Caco-2 (cell line): ENCODE results near the gene WNT10A. TPM values are rescaled to one million over a fixed set of nuclear protein-coding genes. Genes with fewer than 3 reads are reported as not detected.

Experiments
- BruUV-seq: library from RNA; stranded (reverse); fragments of 400-500 nt; replicated peaks from 2 replicates; lab custom pipeline; 2021; lab: Mats Ljungman, UMichigan
- CTCF ChIA-PET: fragments of 300-600 bp; sonication (Branson Sonifier 250); formaldehyde crosslinking; loops from one replicate; lab custom pipeline; 2022; ENCODE audit warnings: antibody characterized with exemption; lab: Charles Lee
- POLR2A ChIA-PET: fragments of 300-600 bp; sonication (Branson Sonifier 250); formaldehyde crosslinking; loops from one replicate; lab custom pipeline; 2022; ENCODE audit warnings: antibody characterized with exemption; lab: Charles Lee
- DNase-seq, 2 experiments: peaks; one replicate each; pipeline versions ENCODE4 v3.0.0 to v3.0.0-alpha.2; 2020 to 2022
- H3K27me3 ChIP-seq: replicated peaks from 2 replicates; pipeline ENCODE4 v1.6.0; 2011; ENCODE audit warnings: low read length; ENCODE audit not compliant: control insufficient read depth, insufficient read depth
- H3K36me3 ChIP-seq: 2 replicates; pipeline ENCODE4 v1.5.1; 2011; ENCODE audit warnings: low read length; ENCODE audit not compliant: control insufficient read depth, insufficient read depth
- H3K4me1 ChIP-seq: fragments of 250-450 bp; sonication (Bioruptor Pico); 2 replicates; pipeline ENCODE4 v1.5.1; 2020; ENCODE audit warnings: mild to moderate bottlenecking
- H3K4me3 ChIP-seq: 2 replicates; pipeline ENCODE4 v1.5.1; 2011; ENCODE audit warnings: low read depth, mild to moderate bottlenecking, control low read depth, low read length
- H3K9me3 ChIP-seq: fragments of 250-450 bp; sonication (Bioruptor Pico); 2 replicates; pipeline ENCODE4 v1.5.1; 2020; ENCODE audit warnings: mild to moderate bottlenecking, moderate library complexity
- H3K27ac Mint-ChIP-seq: one replicate; pipeline ENCODE4 v1.8.0; 2022; ENCODE audit warnings: mixed read lengths; ENCODE audit not compliant: unreplicated experiment
- H3K27me3 Mint-ChIP-seq: one replicate; pipeline ENCODE4 v1.8.0; 2022; ENCODE audit warnings: mixed read lengths; ENCODE audit not compliant: insufficient read depth, unreplicated experiment
- H3K36me3 Mint-ChIP-seq: one replicate; pipeline ENCODE4 v1.8.0; 2022; ENCODE audit warnings: mild to moderate bottlenecking, mixed read lengths; ENCODE audit not compliant: insufficient read depth, unreplicated experiment
- H3K4me1 Mint-ChIP-seq: one replicate; pipeline ENCODE4 v1.8.0; 2022; ENCODE audit warnings: low read depth, mixed read lengths; ENCODE audit not compliant: unreplicated experiment
- H3K4me3 Mint-ChIP-seq: one replicate; pipeline ENCODE4 v1.8.0; 2022; ENCODE audit warnings: mild to moderate bottlenecking, moderate library complexity, mixed read lengths; ENCODE audit not compliant: unreplicated experiment
- H3K9me3 Mint-ChIP-seq: one replicate; pipeline ENCODE4 v1.8.0; 2022; ENCODE audit warnings: mixed read lengths; ENCODE audit not compliant: unreplicated experiment
- intact Hi-C: fragments of 100-400 bp; cut with micrococcal nuclease; formaldehyde crosslinking; loops from one replicate; pipeline ENCODE4 v1.10.0; 2022; ENCODE audit not compliant: unreplicated experiment
- total RNA-seq: library from RNA; stranded (reverse); gene quantifications from 2 replicates; pipeline ENCODE4 v1.2.3, GENCODE V29; 2022
- TF ChIP-seq, protein P1 (sequence below), 2 experiments: fragments of 200-600 bp in 1 of 2; IDR thresholded peaks; 1 replicate in 1 of 2; 2 replicates in 1 of 2; pipeline versions ENCODE4 v1.5.1 to v1.8.0; 2011 to 2022; ENCODE audit warnings: antibody characterized with exemption in 1 of 2, control low read depth in 1 of 2, inconsistent platforms in 1 of 2, low read depth in 1 of 2, low read length in 1 of 2, mild to moderate bottlenecking in 1 of 2, moderate library complexity in 1 of 2; ENCODE audit not compliant: insufficient read depth in 1 of 2, severe bottlenecking in 1 of 2, unreplicated experiment in 1 of 2

Gene WNT10A
- total RNA-seq, 1 experiment from 2014 or later: 1.2 TPM

DNA sequence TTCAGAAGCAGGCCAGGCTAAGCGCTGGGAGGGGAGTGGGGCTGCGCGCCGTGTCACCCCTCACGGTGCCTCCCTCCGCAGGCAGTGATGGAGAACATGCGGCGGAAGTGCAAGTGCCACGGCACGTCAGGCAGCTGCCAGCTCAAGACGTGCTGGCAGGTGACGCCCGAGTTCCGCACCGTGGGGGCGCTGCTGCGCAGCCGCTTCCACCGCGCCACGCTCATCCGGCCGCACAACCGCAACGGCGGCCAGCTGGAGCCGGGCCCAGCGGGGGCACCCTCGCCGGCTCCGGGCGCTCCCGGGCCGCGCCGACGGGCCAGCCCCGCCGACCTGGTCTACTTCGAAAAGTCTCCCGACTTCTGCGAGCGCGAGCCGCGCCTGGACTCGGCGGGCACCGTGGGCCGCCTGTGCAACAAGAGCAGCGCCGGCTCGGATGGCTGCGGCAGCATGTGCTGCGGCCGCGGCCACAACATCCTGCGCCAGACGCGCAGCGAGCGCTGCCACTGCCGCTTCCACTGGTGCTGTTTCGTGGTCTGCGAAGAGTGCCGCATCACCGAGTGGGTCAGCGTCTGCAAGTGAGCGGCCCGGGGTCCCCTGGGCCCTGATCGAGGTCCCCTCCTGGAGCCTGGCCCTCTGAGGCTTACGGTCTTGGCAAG is 12.2 kb downstream of the WNT10A start:
- peak overlapping the region; percentile 66 for H3K4me3 Mint-ChIP-seq

DNA sequence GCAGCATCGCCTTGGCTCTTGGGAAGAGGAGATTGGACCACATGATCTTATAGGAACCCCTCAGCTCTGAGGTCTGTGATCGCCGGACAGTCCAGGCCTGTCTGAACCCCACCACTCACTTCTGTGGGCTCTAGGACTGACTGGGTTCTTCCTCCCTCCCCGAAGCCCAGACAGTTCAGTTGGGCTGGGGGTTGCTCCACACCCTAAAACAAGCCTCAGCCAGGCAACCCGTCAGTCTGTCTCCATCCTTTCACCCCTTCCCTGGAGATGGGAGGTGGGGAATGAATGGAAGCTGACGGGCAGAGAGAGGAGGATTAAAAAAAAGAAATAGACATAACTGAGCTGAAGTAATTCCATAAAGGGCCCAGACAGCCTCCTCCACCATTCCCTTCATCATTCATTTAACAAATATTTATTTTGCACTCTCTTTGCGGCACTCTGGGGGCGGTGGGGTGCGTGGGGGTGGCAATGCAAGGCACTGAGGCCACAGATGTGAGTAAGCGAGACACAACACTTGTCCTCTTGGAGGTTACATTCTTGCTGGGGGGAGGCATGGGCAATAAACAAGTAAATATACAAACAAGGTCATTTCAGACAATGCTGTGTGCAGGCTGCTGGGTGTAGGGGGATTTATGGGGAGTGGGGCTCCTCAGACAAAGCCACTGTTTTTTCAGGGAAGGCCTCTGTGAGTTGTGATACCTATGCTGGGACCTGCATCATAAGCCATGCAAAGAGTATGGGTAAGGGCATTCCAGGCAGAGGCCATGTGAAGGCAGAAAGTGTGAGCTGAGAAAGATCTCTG is 12.9 kb downstream of the WNT10A start:
- H3K4me1 ChIP-seq: peaks cover 48% of the 10 kb centered on the region
- TF ChIP-seq, protein P1, sequence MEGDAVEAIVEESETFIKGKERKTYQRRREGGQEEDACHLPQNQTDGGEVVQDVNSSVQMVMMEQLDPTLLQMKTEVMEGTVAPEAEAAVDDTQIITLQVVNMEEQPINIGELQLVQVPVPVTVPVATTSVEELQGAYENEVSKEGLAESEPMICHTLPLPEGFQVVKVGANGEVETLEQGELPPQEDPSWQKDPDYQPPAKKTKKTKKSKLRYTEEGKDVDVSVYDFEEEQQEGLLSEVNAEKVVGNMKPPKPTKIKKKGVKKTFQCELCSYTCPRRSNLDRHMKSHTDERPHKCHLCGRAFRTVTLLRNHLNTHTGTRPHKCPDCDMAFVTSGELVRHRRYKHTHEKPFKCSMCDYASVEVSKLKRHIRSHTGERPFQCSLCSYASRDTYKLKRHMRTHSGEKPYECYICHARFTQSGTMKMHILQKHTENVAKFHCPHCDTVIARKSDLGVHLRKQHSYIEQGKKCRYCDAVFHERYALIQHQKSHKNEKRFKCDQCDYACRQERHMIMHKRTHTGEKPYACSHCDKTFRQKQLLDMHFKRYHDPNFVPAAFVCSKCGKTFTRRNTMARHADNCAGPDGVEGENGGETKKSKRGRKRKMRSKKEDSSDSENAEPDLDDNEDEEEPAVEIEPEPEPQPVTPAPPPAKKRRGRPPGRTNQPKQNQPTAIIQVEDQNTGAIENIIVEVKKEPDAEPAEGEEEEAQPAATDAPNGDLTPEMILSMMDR (IDR thresholded peaks at IDR 0.05; ENCODE audit: insufficient read depth in 1 of 2, low read depth in 1 of 2, low read length in 1 of 2, severe bottlenecking in 1 of 2, unreplicated experiment in 1 of 2): no peak
- CTCF ChIA-PET: interaction anchor here (0.6 to 2.5 kb wide), 10 partner anchors 13 to 235 kb away, joined by 3 to 19 read pairs (median 4); partner anchors contain the start of genes BCS1L, WNT10A and ZNF142
- H3K27me3 Mint-ChIP-seq: no peaks in the 10 kb centered on the region
- no peaks in the 10 kb centered on the region for H3K36me3 ChIP-seq
- H3K27ac Mint-ChIP-seq: peak overlapping the region; percentile 39
- intact Hi-C loops: no loop called here
- no TSS peak for BruUV-seq
- peaks cover 13% of the 10 kb centered on the region for H3K36me3 Mint-ChIP-seq
- H3K4me1 Mint-ChIP-seq: peaks cover 42% of the 10 kb centered on the region
- peak overlapping the region; percentile 38 for H3K4me3 ChIP-seq
- DNase-seq: no peak
- POLR2A ChIA-PET: interaction anchor here (1.0 kb wide), 1 partner anchor 111 kb away, joined by 4 read pairs; no protein-coding TSS in a partner anchor
- no peaks in the 10 kb centered on the region for H3K27me3 ChIP-seq
- peak overlapping the region; percentile 66 for H3K4me3 Mint-ChIP-seq
- H3K9me3 Mint-ChIP-seq: no peaks in the 10 kb centered on the region
- H3K9me3 ChIP-seq: no peaks in the 10 kb centered on the region

More for the DNA sequence above, 12.2 kb downstream of the WNT10A start:
- intact Hi-C loops: no loop called here
- ChIA-PET POLR2A (interaction anchor here (0.7 to 1.0 kb wide), 2 partner anchors 32 to 110 kb away, joined by 4 read pairs; no protein-coding TSS in a partner anchor), CTCF (interaction anchor here (0.6 to 1.6 kb wide), 8 partner anchors 9 to 234 kb away, joined by 3 to 19 read pairs (median 4); partner anchors contain the start of genes BCS1L, WNT10A and ZNF142)
- TF ChIP-seq, protein P1 (IDR thresholded peaks at IDR 0.05; ENCODE audit: insufficient read depth in 1 of 2, low read depth in 1 of 2, low read length in 1 of 2, severe bottlenecking in 1 of 2, unreplicated experiment in 1 of 2): peak; percentile 52 to 81
- DNase-seq: peak; percentile 69 to 83
- Histone ChIP-seq H3K36me3 (no peaks in the 10 kb centered on the region), H3K9me3 (no peaks in the 10 kb centered on the region), H3K4me1 (peaks cover 41% of the 10 kb centered on the region), H3K4me3 (peak overlapping the region; percentile 38), H3K27me3 (no peaks in the 10 kb centered on the region)
- H3K27ac Mint-ChIP-seq: no peak overlapping the region
- H3K4me1 Mint-ChIP-seq: peaks cover 35% of the 10 kb centered on the region
- peaks cover 13% of the 10 kb centered on the region for H3K36me3 Mint-ChIP-seq
- no peaks in the 10 kb centered on the region for H3K27me3 Mint-ChIP-seq
- H3K9me3 Mint-ChIP-seq: no peaks in the 10 kb centered on the region
- BruUV-seq: no TSS peak
